ENCODE results near the gene KCNQ5. TPM values are rescaled to one million over a fixed set of nuclear protein-coding genes. Genes with fewer than 3 reads are reported as not detected.

KCNQ5 gene
- total and polyA plus RNA-seq, 4 donors: 0.15 to 8.1 (median 2.4) TPM

DNA sequence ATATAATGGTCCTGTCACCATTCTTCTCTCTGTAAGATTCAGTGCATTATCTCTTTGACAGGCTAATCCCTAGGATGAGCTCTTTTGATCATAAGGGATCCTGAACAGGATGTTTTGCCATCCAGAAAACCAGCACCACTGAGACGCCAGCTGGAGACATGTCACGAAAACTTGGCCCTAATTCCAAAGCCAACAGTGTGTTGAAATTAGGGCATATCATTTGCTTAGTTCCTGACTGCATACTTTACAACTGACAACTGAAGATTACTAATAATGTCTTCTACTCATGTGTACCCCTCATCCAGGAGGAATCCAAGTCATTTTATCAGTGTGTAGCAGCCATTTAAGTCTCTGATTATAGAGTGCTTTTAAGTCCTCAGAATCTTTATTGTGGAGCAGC is 243.6 kb downstream of the KCNQ5 start:
- intact Hi-C loops (cut with DNase I): loop anchor here in 1 of 2 donors (10.0 kb wide), 1 partner anchor 241 kb away; the partner anchor contains the start of gene KCNQ5

DNA sequence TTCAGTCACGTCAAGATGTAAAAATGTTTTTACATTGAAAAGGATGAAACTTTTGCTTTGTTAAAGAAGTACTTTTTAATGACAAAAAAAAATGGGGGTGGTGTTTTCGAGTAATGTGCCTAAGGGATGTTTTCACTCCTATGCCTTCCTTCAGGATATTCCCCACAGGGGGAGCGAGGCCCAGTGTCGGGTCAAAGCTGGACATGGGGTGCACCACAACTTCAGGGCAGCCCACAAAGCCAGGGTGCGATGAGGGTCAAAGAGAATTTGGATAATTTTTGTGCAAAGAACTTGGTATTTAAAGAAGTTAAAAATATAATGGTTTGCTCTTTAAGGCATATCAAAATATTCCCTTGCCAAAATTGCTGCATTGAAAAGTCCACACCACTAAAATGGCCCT is 247.8 kb downstream of the KCNQ5 start:
- no peak for ATAC-seq (ENCODE audit: low FRiP score)
- Histone ChIP-seq H3K36me3 (ENCODE audit: control insufficient read depth in 1 of 2, insufficient read depth in 2 of 2, low read length in 1 of 2) (no peaks in the 10 kb centered on the region), H3K9me3 (ENCODE audit: control insufficient read depth, low read length) (no peaks in the 10 kb centered on the region), H3K27ac (ENCODE audit: low read depth in 1 of 2, low read length in 2 of 2) (no peak overlapping the region), H3K27me3 (ENCODE audit: control insufficient read depth in 1 of 2, insufficient read depth in 2 of 2, low read length in 1 of 2) (no peaks in the 10 kb centered on the region), H3K4me1 (ENCODE audit: control insufficient read depth in 1 of 2, insufficient read depth in 2 of 2, low read length in 2 of 2) (peaks cover 0 to 2% of the 10 kb centered on the region in 2 donors), H3K4me3 (ENCODE audit: low read length in 2 of 2) (no peak overlapping the region)
- no peak for DNase-seq
- intact Hi-C loops (cut with DNase I): loop anchor here in 1 of 2 donors (10.0 kb wide), 2 partner anchors 65 to 245 kb away; partner anchors contain the start of gene KCNQ5
- 94 to 97% methylated on average over 5 of the region's 5 CpGs for whole genome bisulfite sequencing, 2 donors

More for the DNA sequence above, 243.6 kb downstream of the KCNQ5 start:
- Histone ChIP-seq H3K4me1 (ENCODE audit: control insufficient read depth in 1 of 2, insufficient read depth in 2 of 2, low read length in 2 of 2) (peaks cover 6 to 9% of the 10 kb centered on the region in 2 donors), H3K36me3 (ENCODE audit: control insufficient read depth in 1 of 2, insufficient read depth in 2 of 2, low read length in 1 of 2) (no peaks in the 10 kb centered on the region), H3K4me3 (ENCODE audit: low read length in 2 of 2) (no peak overlapping the region), H3K9me3 (ENCODE audit: control insufficient read depth, low read length) (no peaks in the 10 kb centered on the region), H3K27ac (ENCODE audit: low read depth in 1 of 2, low read length in 2 of 2) (peak overlapping the region in 1 of 2 donors; percentile 77), H3K27me3 (ENCODE audit: control insufficient read depth in 1 of 2, insufficient read depth in 2 of 2, low read length in 1 of 2) (no peaks in the 10 kb centered on the region)
- no peak for ATAC-seq (ENCODE audit: low FRiP score)
- WGBS, 2 donors: 6 to 14% methylated on average over 2 of the region's 2 CpGs
- DNase-seq: no peak

DNA sequence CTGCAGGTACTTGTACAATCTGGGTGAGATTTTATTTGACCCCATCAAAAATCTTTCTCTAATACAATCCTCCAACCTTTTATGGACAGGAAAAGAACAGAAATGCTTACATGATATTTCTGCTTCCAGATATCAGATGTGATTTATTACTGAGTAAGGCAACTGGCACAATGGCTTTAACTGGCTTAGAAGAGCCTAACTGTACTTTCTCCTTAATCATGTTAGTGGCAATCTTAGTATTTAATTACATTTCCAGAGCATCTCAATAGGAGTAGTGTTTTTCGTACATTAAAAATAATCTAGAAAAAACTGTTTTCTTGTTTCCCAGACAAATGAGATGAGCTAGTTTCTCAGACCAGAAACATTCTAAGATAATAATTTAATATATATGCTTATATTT is 251.6 kb downstream of the KCNQ5 start:
- Histone ChIP-seq H3K36me3 (ENCODE audit: control insufficient read depth in 1 of 2, insufficient read depth in 2 of 2, low read length in 1 of 2) (no peaks in the 10 kb centered on the region), H3K4me1 (ENCODE audit: control insufficient read depth in 1 of 2, insufficient read depth in 2 of 2, low read length in 2 of 2) (no peaks in the 10 kb centered on the region), H3K27ac (ENCODE audit: low read depth in 1 of 2, low read length in 2 of 2) (no peak overlapping the region), H3K4me3 (ENCODE audit: low read length in 2 of 2) (no peak overlapping the region), H3K27me3 (ENCODE audit: control insufficient read depth in 1 of 2, insufficient read depth in 2 of 2, low read length in 1 of 2) (no peaks in the 10 kb centered on the region), H3K9me3 (ENCODE audit: control insufficient read depth, low read length) (no peaks in the 10 kb centered on the region)
- ATAC-seq (ENCODE audit: low FRiP score): no peak
- DNase-seq: no peak
- WGBS, 2 donors: 97 to 100% methylated on average over 1 of the region's 1 CpG
- intact Hi-C loops (cut with DNase I): loop anchor here in 1 of 2 donors (10.0 kb wide), 1 partner anchor 61 kb away; no protein-coding TSS in a partner anchor

DNA sequence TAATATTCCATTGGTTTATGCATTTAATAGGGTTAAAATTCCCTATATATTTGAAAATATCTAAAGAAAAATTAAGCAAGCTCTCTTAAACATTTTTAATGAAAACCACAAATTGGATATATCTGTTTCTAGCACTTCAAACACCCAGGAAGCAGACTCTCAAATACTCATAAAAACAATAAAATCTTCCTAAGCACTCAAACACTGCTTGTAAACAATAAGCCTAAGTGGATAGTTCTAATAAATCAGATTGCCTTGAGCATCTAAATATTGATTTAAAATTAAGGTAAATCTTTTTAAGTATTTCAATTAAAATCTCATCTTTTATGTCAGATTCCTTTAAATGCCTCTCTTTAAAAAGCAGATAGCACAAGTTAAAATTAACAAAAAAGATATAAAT is 254.4 kb downstream of the KCNQ5 start:
- intact Hi-C loops (cut with DNase I): loop anchor here in 1 of 2 donors (10.0 kb wide), 1 partner anchor 59 kb away; no protein-coding TSS in a partner anchor
- no peak overlapping the region for H3K27ac ChIP-seq (ENCODE audit: low read depth in 1 of 2, low read length in 2 of 2)
- no peak overlapping the region for H3K4me3 ChIP-seq (ENCODE audit: low read length in 2 of 2)
- H3K27me3 ChIP-seq (ENCODE audit: control insufficient read depth in 1 of 2, insufficient read depth in 2 of 2, low read length in 1 of 2): no peaks in the 10 kb centered on the region
- no peaks in the 10 kb centered on the region for H3K4me1 ChIP-seq (ENCODE audit: control insufficient read depth in 1 of 2, insufficient read depth in 2 of 2, low read length in 2 of 2)
- no peaks in the 10 kb centered on the region for H3K9me3 ChIP-seq (ENCODE audit: control insufficient read depth, low read length)
- DNase-seq (no peak), ATAC-seq (ENCODE audit: low FRiP score) (no peak)
- no peaks in the 10 kb centered on the region for H3K36me3 ChIP-seq (ENCODE audit: control insufficient read depth in 1 of 2, insufficient read depth in 2 of 2, low read length in 1 of 2)

DNA sequence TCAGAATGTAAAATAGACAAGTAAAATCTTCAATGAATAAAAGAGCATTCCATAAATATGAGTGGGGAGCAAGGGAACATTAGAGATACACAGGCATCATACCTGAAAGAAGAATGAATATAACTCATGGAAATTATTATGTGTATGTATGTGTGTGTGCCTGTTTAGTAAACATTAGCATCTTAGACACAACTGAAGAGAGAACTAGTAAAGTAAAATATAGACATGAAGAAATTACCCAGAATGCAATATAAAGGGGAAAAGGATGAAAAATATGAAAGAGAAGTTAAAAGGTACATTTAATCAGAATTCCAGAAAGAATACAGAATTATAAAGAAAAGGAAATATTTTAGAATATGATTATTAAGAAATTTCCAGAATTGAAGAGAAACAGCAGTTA is 264.3 kb downstream of the KCNQ5 start:
- no peak for DNase-seq
- Histone ChIP-seq H3K4me3 (ENCODE audit: low read length in 2 of 2) (no peak overlapping the region), H3K27ac (ENCODE audit: low read depth in 1 of 2, low read length in 2 of 2) (no peak overlapping the region), H3K4me1 (ENCODE audit: control insufficient read depth in 1 of 2, insufficient read depth in 2 of 2, low read length in 2 of 2) (no peaks in the 10 kb centered on the region), H3K27me3 (ENCODE audit: control insufficient read depth in 1 of 2, insufficient read depth in 2 of 2, low read length in 1 of 2) (no peaks in the 10 kb centered on the region), H3K36me3 (ENCODE audit: control insufficient read depth in 1 of 2, insufficient read depth in 2 of 2, low read length in 1 of 2) (no peaks in the 10 kb centered on the region), H3K9me3 (ENCODE audit: control insufficient read depth, low read length) (no peaks in the 10 kb centered on the region)
- no peak for ATAC-seq (ENCODE audit: low FRiP score)
- intact Hi-C loops (cut with DNase I): no loop called here

DNA sequence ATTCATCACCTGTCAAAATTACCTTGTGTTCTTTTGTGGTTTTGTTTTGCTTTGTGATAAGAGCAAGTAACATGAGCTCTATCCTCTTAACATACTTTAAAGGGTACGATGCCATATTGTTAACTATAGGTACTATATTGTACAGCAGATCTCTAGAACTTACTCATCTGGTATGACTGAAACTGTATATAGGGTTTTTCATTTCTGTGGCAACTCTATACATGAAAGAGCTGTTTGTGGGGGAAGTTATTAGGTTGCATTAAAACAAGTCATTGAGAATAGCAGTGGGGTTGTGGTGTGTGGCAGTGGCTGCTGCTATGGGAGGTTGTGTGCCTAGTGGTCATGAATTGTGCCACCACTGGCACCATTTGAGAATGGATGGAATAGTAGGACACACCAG is 268.4 kb downstream of the KCNQ5 start:
- intact Hi-C loops (cut with DNase I): no loop called here
- 73 to 94% methylated on average over 1 of the region's 1 CpG for WGBS, 2 donors
- Histone ChIP-seq H3K36me3 (ENCODE audit: control insufficient read depth in 1 of 2, insufficient read depth in 2 of 2, low read length in 1 of 2) (no peaks in the 10 kb centered on the region), H3K27ac (ENCODE audit: low read depth in 1 of 2, low read length in 2 of 2) (no peak overlapping the region), H3K4me3 (ENCODE audit: low read length in 2 of 2) (no peak overlapping the region), H3K9me3 (ENCODE audit: control insufficient read depth, low read length) (no peaks in the 10 kb centered on the region), H3K4me1 (ENCODE audit: control insufficient read depth in 1 of 2, insufficient read depth in 2 of 2, low read length in 2 of 2) (no peaks in the 10 kb centered on the region), H3K27me3 (ENCODE audit: control insufficient read depth in 1 of 2, insufficient read depth in 2 of 2, low read length in 1 of 2) (no peaks in the 10 kb centered on the region)
- ATAC-seq (ENCODE audit: low FRiP score): no peak
- no peak for DNase-seq

DNA sequence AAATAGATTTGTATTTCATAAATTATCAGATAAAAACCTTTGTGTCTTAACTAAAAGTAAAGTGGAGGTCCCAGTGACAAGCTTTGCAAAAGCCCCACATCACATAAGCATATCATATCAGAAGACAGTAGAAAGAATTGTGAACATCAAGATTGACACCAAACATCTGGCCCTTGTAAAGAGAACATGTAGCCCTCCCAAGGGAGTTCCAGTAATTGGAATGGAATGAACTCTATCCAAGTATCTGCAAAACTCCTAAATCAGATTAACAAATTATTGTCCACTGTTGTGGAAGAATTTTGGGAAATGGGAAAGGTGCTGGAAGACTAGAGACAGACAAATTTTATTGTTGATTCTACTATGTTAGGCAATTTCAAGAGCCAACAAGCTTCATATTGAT is 268.8 kb downstream of the KCNQ5 start:
- DNase-seq (no peak), ATAC-seq (ENCODE audit: low FRiP score) (no peak)
- Histone ChIP-seq H3K9me3 (ENCODE audit: control insufficient read depth, low read length) (no peaks in the 10 kb centered on the region), H3K36me3 (ENCODE audit: control insufficient read depth in 1 of 2, insufficient read depth in 2 of 2, low read length in 1 of 2) (no peaks in the 10 kb centered on the region), H3K27me3 (ENCODE audit: control insufficient read depth in 1 of 2, insufficient read depth in 2 of 2, low read length in 1 of 2) (no peaks in the 10 kb centered on the region), H3K4me3 (ENCODE audit: low read length in 2 of 2) (no peak overlapping the region), H3K27ac (ENCODE audit: low read depth in 1 of 2, low read length in 2 of 2) (no peak overlapping the region), H3K4me1 (ENCODE audit: control insufficient read depth in 1 of 2, insufficient read depth in 2 of 2, low read length in 2 of 2) (no peaks in the 10 kb centered on the region)
- intact Hi-C loops (cut with DNase I): no loop called here

DNA sequence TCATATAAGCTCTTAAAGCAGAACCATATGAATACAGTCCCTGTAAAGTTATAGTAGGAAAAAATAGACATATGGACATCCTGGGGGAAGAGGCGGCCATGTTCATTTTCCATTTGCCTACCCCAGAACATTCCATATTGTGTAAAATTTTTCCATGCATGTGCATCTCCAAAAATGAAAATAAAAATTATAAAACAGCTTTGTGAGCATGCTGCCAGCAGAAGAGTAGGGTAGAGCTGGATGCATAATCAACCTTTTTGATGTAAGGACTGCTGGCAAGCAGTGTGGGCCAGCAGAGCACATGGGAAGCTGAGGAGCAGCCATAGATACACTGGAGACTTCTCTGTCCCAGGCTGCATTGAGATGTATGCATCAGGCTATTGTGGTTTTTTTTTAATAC is 271.0 kb downstream of the KCNQ5 start:
- Histone ChIP-seq H3K27me3 (ENCODE audit: control insufficient read depth in 1 of 2, insufficient read depth in 2 of 2, low read length in 1 of 2) (no peaks in the 10 kb centered on the region), H3K4me1 (ENCODE audit: control insufficient read depth in 1 of 2, insufficient read depth in 2 of 2, low read length in 2 of 2) (no peaks in the 10 kb centered on the region), H3K9me3 (ENCODE audit: control insufficient read depth, low read length) (no peaks in the 10 kb centered on the region), H3K27ac (ENCODE audit: low read depth in 1 of 2, low read length in 2 of 2) (no peak overlapping the region), H3K36me3 (ENCODE audit: control insufficient read depth in 1 of 2, insufficient read depth in 2 of 2, low read length in 1 of 2) (no peaks in the 10 kb centered on the region), H3K4me3 (ENCODE audit: low read length in 2 of 2) (no peak overlapping the region)
- no peak for DNase-seq
- ATAC-seq (ENCODE audit: low FRiP score): no peak
- WGBS, 2 donors: 95 to 100% methylated on average over 1 of the region's 1 CpG
- intact Hi-C loops (cut with DNase I): no loop called here

DNA sequence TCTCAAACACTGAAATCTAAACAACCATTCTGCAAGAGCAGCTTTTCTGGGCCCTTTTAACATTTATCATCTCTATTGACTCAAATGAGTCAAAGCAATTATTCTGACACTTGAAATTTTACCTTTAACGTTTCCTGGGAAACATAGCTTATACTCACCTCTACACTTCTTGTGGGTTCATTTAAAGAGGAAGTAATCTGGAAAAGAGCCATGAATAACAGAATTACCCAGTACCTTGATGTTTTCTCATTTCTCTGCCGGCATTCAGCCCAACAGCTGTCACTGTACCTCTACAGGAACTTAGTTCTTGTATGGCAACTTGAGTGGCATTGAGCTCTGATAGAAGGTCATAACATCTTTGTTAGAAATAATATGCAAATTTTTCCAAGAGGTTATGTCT is 272.2 kb downstream of the KCNQ5 start:
- H3K9me3 ChIP-seq (ENCODE audit: control insufficient read depth, low read length): no peaks in the 10 kb centered on the region
- intact Hi-C loops (cut with DNase I): no loop called here
- ATAC-seq (ENCODE audit: low FRiP score) (no peak), DNase-seq (no peak)
- 19 to 33% methylated on average over 2 of the region's 2 CpGs for WGBS, 2 donors
- H3K27ac ChIP-seq (ENCODE audit: low read depth in 1 of 2, low read length in 2 of 2): no peak overlapping the region
- H3K4me1 ChIP-seq (ENCODE audit: control insufficient read depth in 1 of 2, insufficient read depth in 2 of 2, low read length in 2 of 2): no peaks in the 10 kb centered on the region
- H3K36me3 ChIP-seq (ENCODE audit: control insufficient read depth in 1 of 2, insufficient read depth in 2 of 2, low read length in 1 of 2): no peaks in the 10 kb centered on the region
- H3K27me3 ChIP-seq (ENCODE audit: control insufficient read depth in 1 of 2, insufficient read depth in 2 of 2, low read length in 1 of 2): no peaks in the 10 kb centered on the region
- H3K4me3 ChIP-seq (ENCODE audit: low read length in 2 of 2): no peak overlapping the region

Data from aorta (tissue), 5 donors.